GM18858 (cell line): ENCODE measurements around the gene UPB1.
"Not testable (repeated sequence)": the region's sequence is repeated elsewhere in the genome, so short reads cannot be mapped to it uniquely, and the experiment has no call there.

Experiments
- ATAC-seq: cut with Tn5 transposase; IDR thresholded peaks from one replicate; pipeline ENCODE4 v1.9.1; 2021; ENCODE audit not compliant: unreplicated experiment

UPB1 gene

GRCh38 chr22:24526191-24526590 is 31.1 kb downstream of the UPB1 start:
- no peak for ATAC-seq

- ATAC-seq: no peak
Observed at GRCh38 chr22:24529898-24530297, 34.8 kb downstream of the UPB1 start.

- not testable (repeated sequence) for ATAC-seq
Observed at GRCh38 chr22:24530968-24531367, 35.8 kb downstream of the UPB1 start.

- ATAC-seq: no peak
Observed at GRCh38 chr22:24532075-24532474, 36.9 kb downstream of the UPB1 start.

GRCh38 chr22:24535348-24535747 is 40.2 kb downstream of the UPB1 start:
- ATAC-seq: no peak

GRCh38 chr22:24536089-24536488 is 41.0 kb downstream of the UPB1 start:
- ATAC-seq: no peak

- no peak for ATAC-seq
Observed at GRCh38 chr22:24540470-24540869, 45.3 kb downstream of the UPB1 start.

GRCh38 chr22:24541681-24542515 is 46.8 kb downstream of the UPB1 start:
- no peak for ATAC-seq

GRCh38 chr22:24542641-24543040 is 47.5 kb downstream of the UPB1 start:
- ATAC-seq: no peak

- ATAC-seq: no peak
Observed at GRCh38 chr22:24543185-24543601, 48.1 kb downstream of the UPB1 start.

GRCh38 chr22:24543679-24544243 is 48.6 kb downstream of the UPB1 start:
- no peak for ATAC-seq

- no peak for ATAC-seq
Observed at GRCh38 chr22:24548812-24549211, 53.7 kb downstream of the UPB1 start.

GRCh38 chr22:24550028-24550901 is 55.1 kb downstream of the UPB1 start:
- no peak for ATAC-seq

GRCh38 chr22:24550902-24551435 is 55.8 kb downstream of the UPB1 start:
- ATAC-seq: no peak

GRCh38 chr22:24552503-24553286 is 57.6 kb downstream of the UPB1 start:
- ATAC-seq: not testable (repeated sequence)

GRCh38 chr22:24553597-24554312 is 58.6 kb downstream of the UPB1 start:
- no peak for ATAC-seq

GRCh38 chr22:24554313-24555164 is 59.4 kb downstream of the UPB1 start, which contains the start of gene GUCD1:
GUCD1 (minus strand) TSS chr22:24555138; CDS start chr22:24554991, 147 bp downstream.
- peak; percentile 17 for ATAC-seq

- ATAC-seq: peak; percentile 45
Observed at GRCh38 chr22:24555165-24556039, 60.3 kb downstream of the UPB1 start, which contains the start of gene SNRPD3. SNRPD3 (plus strand) TSS chr22:24555999; CDS start chr22:24557675, 1,676 bp downstream.
